HepG2 (cell line): ENCODE results near the gene CUL7. TPM values are rescaled to one million over a fixed set of nuclear protein-coding genes. Genes with fewer than 3 reads are reported as not detected.

ENCODE experiments used
- CCDC6 ChIP-seq: sonication (generic); formaldehyde crosslinking; IDR thresholded peaks from 2 replicates; pipeline ENCODE4 v1.8.1; 2022; ENCODE audit warnings: mild to moderate bottlenecking, missing genetic modification reagents, moderate library complexity
- HIVEP1 ChIP-seq: sonication (generic); formaldehyde crosslinking; IDR thresholded peaks from 2 replicates; pipeline ENCODE4 v1.4.0; 2020; ENCODE audit warnings: mild to moderate bottlenecking, missing genetic modification reagents
- KLF15 ChIP-seq: sonication (generic); formaldehyde crosslinking; IDR thresholded peaks from 2 replicates; pipeline ENCODE4 v1.8.1; 2023; ENCODE audit warnings: borderline replicate concordance, mild to moderate bottlenecking, inconsistent platforms, missing genetic modification reagents, mixed read lengths
- MAFK ChIP-seq, 2 experiments: IDR thresholded peaks in 1 of 2; conservative IDR thresholded peaks in 1 of 2; 2 replicates each; pipeline ENCODE4 v1.6.1; 2011; ENCODE audit warnings: improper control_type of control experiment in 2 of 2, low read length in 2 of 2
- PCBP1 ChIP-seq: fragments of 200-400 bp; formaldehyde crosslinking; IDR thresholded peaks from 2 replicates; pipeline ENCODE4 v1.6.1; 2017; ENCODE audit warnings: mild to moderate bottlenecking, low read depth, low read length, borderline replicate concordance
- RCOR2 ChIP-seq: IDR thresholded peaks from 2 replicates; pipeline ENCODE4 v1.6.1; 2016; ENCODE audit warnings: missing biosample characterization, missing genetic modification reagents
- TBX2 ChIP-seq: sonication (generic); formaldehyde crosslinking; IDR thresholded peaks from 2 replicates; pipeline ENCODE4 v1.5.0; 2020; ENCODE audit warnings: missing genetic modification reagents, mild to moderate bottlenecking, borderline replicate concordance
- ZEB1 ChIP-seq: IDR thresholded peaks from 2 replicates; pipeline ENCODE4 v1.6.1; 2012; ENCODE audit warnings: mild to moderate bottlenecking, low read depth, inconsistent platforms; ENCODE audit not compliant: insufficient replicate concordance
- ZFP37 ChIP-seq: sonication (generic); formaldehyde crosslinking; IDR thresholded peaks from 2 replicates; pipeline ENCODE4 v1.4.0; 2020; ENCODE audit warnings: missing genetic modification reagents, borderline replicate concordance
- ZNF235 ChIP-seq: sonication (generic); formaldehyde crosslinking; IDR thresholded peaks from 2 replicates; pipeline ENCODE4 v1.8.1; 2023; ENCODE audit warnings: mild to moderate bottlenecking, missing genetic modification reagents, borderline replicate concordance
- ZNF367 ChIP-seq: sonication (generic); formaldehyde crosslinking; IDR thresholded peaks from 2 replicates; pipeline ENCODE4 v1.4.0; 2020; ENCODE audit warnings: missing genetic modification reagents, borderline replicate concordance
- ZNF556 ChIP-seq: sonication (generic); formaldehyde crosslinking; IDR thresholded peaks from 2 replicates; pipeline ENCODE4 v1.4.0; 2020; ENCODE audit warnings: mild to moderate bottlenecking, missing genetic modification reagents, borderline replicate concordance
- ZNF773 ChIP-seq: sonication (generic); formaldehyde crosslinking; IDR thresholded peaks from 2 replicates; pipeline ENCODE4 v1.4.0; 2020; ENCODE audit warnings: missing genetic modification reagents, borderline replicate concordance
- ZSCAN9 ChIP-seq: IDR thresholded peaks from 2 replicates; pipeline ENCODE4 v1.6.1; 2016; ENCODE audit warnings: borderline replicate concordance
- polyA plus RNA-seq, 8 experiments: library from polyadenylated mRNA; depleted of rRNA in 3 of 8; stranded (reverse) in 7 of 8; unstranded in 1 of 8; fragments of >200 nt; fragmentation: Illumina TruSeq in 4 of 8; extraction: Trizol in 4 of 8; gene quantifications; 2 replicates each; pipeline versions ENCODE4 v1.2.1 to v1.2.3, GENCODE V29; 2011 to 2016; ENCODE audit warnings: low read depth in 4 of 8, missing spikeins in 1 of 8, mixed read lengths in 1 of 8; ENCODE audit not compliant: insufficient read depth in 1 of 8
- total RNA-seq, 5 experiments: library from RNA; depleted of rRNA; stranded (reverse); fragments of >200 nt; fragmentation: Illumina TruSeq; extraction: Trizol; gene quantifications; 2 replicates each; pipeline ENCODE4 v1.2.3, GENCODE V29; 2016; ENCODE audit warnings: low read depth in 1 of 5
- TF ChIP-seq, protein P1 (sequence below): sonication (generic); formaldehyde crosslinking; IDR thresholded peaks from 2 replicates; pipeline ENCODE4 v1.9.0; 2021; ENCODE audit warnings: mild to moderate bottlenecking, missing genetic modification reagents
- TF ChIP-seq, protein P2 (sequence below): sonication (generic); formaldehyde crosslinking; IDR thresholded peaks from 2 replicates; pipeline ENCODE4 v1.4.0; 2020; ENCODE audit warnings: mild to moderate bottlenecking, missing genetic modification reagents
- TF ChIP-seq, protein P3 (sequence below): IDR thresholded peaks from 2 replicates; pipeline ENCODE4 v1.6.1; 2016
- TF ChIP-seq, protein P4 (sequence below): sonication (generic); formaldehyde crosslinking; IDR thresholded peaks from 2 replicates; pipeline ENCODE4 v1.5.0; 2020; ENCODE audit warnings: mild to moderate bottlenecking, missing genetic modification reagents, moderate library complexity

Gene CUL7
- total and polyA plus RNA-seq, 2 of the 13 experiments (the other 11 are each of a cell fraction or from before 2014, with no cell fraction given): 32.0 to 60.7 TPM

DNA sequence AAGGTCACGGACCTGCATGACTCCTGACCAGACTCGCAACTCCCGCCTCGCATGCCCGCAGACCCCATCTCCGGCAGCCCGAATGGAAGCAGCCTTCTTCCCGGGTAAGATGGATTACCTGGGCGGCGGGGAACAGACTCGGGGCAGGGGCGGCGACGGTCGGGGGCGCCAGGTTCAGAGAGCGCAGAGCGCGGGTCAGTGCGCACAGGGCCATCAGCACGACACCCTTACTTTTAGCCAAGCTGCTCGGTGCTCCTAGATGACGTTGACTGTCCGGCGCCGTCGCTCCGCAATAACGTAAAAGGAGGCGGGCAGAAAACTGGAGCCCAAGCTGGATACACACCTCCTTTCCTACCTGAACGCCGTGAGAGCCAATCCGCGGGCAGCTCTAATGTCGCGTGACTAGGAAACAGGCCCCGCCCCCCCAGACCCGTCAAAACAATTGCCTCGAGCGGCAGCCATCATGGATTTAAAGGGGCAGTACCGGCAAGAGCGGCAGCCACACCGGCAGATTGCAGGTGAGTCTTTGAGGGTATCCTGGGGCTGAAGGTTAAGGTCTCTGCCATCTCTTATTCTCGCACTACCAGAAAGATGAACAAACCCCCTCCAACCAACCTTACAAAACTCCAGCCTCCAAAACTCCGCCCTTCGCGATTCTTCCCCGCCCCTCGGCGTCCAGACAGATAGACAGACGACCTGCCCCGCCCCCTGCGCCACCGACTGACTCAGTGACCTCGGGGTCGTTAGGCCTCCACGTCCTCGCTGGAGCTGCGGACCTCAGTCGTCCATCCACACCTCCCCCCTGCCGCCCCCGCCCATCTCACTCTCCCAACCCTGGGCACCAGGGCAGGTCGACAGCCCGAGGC is 5.8 kb upstream of the CUL7 start, which contains the start of the genes KLC4 and MRPL2 (continued):
- TF ChIP-seq CCDC6 (CRISPR knock-in tag) (peak; percentile 72; the same call in 1 of the 2 replicates), ZNF235 (CRISPR knock-in tag) (no peak), ZFP37 (CRISPR knock-in tag) (no peak), PCBP1 (no peak), KLF15 (no peak), RCOR2 (CRISPR knock-in tag) (no peak; the same call in 1 of the 2 replicates), HIVEP1 (no peak; the same call in 1 of the 2 replicates), ZNF556 (CRISPR knock-in tag) (no peak; the same call in 1 of the 2 replicates), ZNF367 (CRISPR knock-in tag) (peak; percentile 68; the same call in 1 of the 2 replicates), ZNF773 (CRISPR knock-in tag) (no peak), ZEB1 (peak; percentile 86), ZSCAN9 (no peak), TBX2 (CRISPR knock-in tag) (peak; percentile 64), MAFK (conservative IDR thresholded peaks at IDR 0.05 in 1 of 2, IDR thresholded peaks at IDR 0.05 in 1 of 2; ENCODE audit: low read length in 2 of 2) (no peak)
- TF ChIP-seq, protein P1, sequence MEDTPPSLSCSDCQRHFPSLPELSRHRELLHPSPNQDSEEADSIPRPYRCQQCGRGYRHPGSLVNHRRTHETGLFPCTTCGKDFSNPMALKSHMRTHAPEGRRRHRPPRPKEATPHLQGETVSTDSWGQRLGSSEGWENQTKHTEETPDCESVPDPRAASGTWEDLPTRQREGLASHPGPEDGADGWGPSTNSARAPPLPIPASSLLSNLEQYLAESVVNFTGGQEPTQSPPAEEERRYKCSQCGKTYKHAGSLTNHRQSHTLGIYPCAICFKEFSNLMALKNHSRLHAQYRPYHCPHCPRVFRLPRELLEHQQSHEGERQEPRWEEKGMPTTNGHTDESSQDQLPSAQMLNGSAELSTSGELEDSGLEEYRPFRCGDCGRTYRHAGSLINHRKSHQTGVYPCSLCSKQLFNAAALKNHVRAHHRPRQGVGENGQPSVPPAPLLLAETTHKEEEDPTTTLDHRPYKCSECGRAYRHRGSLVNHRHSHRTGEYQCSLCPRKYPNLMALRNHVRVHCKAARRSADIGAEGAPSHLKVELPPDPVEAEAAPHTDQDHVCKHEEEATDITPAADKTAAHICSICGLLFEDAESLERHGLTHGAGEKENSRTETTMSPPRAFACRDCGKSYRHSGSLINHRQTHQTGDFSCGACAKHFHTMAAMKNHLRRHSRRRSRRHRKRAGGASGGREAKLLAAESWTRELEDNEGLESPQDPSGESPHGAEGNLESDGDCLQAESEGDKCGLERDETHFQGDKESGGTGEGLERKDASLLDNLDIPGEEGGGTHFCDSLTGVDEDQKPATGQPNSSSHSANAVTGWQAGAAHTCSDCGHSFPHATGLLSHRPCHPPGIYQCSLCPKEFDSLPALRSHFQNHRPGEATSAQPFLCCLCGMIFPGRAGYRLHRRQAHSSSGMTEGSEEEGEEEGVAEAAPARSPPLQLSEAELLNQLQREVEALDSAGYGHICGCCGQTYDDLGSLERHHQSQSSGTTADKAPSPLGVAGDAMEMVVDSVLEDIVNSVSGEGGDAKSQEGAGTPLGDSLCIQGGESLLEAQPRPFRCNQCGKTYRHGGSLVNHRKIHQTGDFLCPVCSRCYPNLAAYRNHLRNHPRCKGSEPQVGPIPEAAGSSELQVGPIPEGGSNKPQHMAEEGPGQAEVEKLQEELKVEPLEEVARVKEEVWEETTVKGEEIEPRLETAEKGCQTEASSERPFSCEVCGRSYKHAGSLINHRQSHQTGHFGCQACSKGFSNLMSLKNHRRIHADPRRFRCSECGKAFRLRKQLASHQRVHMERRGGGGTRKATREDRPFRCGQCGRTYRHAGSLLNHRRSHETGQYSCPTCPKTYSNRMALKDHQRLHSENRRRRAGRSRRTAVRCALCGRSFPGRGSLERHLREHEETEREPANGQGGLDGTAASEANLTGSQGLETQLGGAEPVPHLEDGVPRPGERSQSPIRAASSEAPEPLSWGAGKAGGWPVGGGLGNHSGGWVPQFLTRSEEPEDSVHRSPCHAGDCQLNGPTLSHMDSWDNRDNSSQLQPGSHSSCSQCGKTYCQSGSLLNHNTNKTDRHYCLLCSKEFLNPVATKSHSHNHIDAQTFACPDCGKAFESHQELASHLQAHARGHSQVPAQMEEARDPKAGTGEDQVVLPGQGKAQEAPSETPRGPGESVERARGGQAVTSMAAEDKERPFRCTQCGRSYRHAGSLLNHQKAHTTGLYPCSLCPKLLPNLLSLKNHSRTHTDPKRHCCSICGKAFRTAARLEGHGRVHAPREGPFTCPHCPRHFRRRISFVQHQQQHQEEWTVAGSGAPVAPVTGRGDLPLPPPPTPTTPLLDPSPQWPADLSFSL (CRISPR knock-in tag): no peak
- TF ChIP-seq, protein P2, sequence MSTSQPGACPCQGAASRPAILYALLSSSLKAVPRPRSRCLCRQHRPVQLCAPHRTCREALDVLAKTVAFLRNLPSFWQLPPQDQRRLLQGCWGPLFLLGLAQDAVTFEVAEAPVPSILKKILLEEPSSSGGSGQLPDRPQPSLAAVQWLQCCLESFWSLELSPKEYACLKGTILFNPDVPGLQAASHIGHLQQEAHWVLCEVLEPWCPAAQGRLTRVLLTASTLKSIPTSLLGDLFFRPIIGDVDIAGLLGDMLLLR: peak; percentile 79
- TF ChIP-seq, protein P3, sequence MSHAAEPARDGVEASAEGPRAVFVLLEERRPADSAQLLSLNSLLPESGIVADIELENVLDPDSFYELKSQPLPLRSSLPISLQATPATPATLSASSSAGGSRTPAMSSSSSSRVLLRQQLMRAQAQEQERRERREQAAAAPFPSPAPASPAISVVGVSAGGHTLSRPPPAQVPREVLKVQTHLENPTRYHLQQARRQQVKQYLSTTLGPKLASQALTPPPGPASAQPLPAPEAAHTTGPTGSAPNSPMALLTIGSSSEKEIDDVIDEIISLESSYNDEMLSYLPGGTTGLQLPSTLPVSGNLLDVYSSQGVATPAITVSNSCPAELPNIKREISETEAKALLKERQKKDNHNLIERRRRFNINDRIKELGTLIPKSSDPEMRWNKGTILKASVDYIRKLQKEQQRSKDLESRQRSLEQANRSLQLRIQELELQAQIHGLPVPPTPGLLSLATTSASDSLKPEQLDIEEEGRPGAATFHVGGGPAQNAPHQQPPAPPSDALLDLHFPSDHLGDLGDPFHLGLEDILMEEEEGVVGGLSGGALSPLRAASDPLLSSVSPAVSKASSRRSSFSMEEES (CRISPR knock-in tag): peak; percentile 55
- TF ChIP-seq, protein P4, sequence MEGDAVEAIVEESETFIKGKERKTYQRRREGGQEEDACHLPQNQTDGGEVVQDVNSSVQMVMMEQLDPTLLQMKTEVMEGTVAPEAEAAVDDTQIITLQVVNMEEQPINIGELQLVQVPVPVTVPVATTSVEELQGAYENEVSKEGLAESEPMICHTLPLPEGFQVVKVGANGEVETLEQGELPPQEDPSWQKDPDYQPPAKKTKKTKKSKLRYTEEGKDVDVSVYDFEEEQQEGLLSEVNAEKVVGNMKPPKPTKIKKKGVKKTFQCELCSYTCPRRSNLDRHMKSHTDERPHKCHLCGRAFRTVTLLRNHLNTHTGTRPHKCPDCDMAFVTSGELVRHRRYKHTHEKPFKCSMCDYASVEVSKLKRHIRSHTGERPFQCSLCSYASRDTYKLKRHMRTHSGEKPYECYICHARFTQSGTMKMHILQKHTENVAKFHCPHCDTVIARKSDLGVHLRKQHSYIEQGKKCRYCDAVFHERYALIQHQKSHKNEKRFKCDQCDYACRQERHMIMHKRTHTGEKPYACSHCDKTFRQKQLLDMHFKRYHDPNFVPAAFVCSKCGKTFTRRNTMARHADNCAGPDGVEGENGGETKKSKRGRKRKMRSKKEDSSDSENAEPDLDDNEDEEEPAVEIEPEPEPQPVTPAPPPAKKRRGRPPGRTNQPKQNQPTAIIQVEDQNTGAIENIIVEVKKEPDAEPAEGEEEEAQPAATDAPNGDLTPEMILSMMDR (CRISPR knock-in tag): peak; percentile 11; the same call in 1 of the 2 replicates
